ENCODE data around the gene ABTB2. TPM values are rescaled to one million over a fixed set of nuclear protein-coding genes. Genes with fewer than 3 reads are reported as not detected.

Gene ABTB2
- polyA plus RNA-seq, 1 of the 3 experiments (the other 2 are of a cell fraction): 7.8 TPM

DNA sequence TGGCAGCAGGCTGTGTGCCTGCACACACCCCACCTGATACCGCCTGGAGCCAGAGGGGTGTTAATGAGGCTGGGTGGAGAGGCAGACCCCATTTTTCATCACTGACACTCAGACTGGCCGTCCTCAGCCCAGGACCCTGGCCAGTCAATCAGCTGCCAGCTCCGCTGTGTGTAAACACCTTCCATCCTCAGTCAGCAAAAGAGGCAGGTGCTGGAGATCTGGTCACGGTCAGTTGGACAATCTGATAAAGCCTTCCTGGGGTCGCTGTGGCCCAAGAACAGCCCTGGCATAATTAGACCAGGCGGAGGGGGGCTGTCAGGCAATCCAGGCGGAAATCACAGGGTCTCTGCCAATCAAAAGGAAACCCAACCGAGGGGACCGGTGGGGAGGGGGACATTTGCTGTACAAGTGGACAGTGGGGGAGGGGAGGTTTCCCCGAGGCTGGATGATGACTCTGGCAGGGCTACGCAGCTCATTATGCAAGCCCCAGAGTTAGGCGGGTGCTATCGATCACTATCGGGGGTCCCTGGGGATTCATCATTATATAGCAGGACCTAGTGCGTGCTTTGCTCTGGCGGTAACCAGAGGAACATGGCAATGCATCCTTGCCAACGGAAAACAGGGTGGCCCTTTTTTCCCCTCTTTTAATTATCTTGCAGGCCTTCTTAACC, 72.9 kb downstream of the ABTB2 start:
- Histone ChIP-seq H3K4me2 (no peak overlapping the region), H3K27me3 (ENCODE audit: insufficient read depth) (no peaks in the 10 kb centered on the region), H4K20me1 (ENCODE audit: insufficient read depth) (no peaks in the 10 kb centered on the region), H3K9me3 (no peaks in the 10 kb centered on the region), H2AFZ (ENCODE audit: low read depth) (no peak overlapping the region), H3K4me3 (ENCODE audit: low read depth in 2 of 2, low read length in 1 of 2) (no peak overlapping the region; a peak in 1 of 4 replicates), H3K79me2 (ENCODE audit: insufficient read depth) (no peaks in the 10 kb centered on the region), H3K9ac (no peak overlapping the region), H3F3A (replicated peaks; ENCODE audit: insufficient read depth) (no peaks in the 10 kb centered on the region), H3K36me3 (replicated peaks in 1 of 2; ENCODE audit: control insufficient read depth in 1 of 2, insufficient read depth in 2 of 2, low read length in 1 of 2) (no peaks in the 10 kb centered on the region), H3K4me1 (ENCODE audit: control insufficient read depth in 1 of 2, insufficient read depth in 2 of 2, low read depth in 1 of 2, low read length in 1 of 2) (peaks cover 0 to 45% of the 10 kb centered on the region in 2 experiments; a peak in 3 of 4 replicates), H3K27ac (ENCODE audit: low read depth in 2 of 2, low read length in 1 of 2) (peak overlapping the region in 1 of 2 experiments; percentile 88; a peak in 2 of 4 replicates), H3K9me2 (no peaks in the 10 kb centered on the region)
- WGBS (ENCODE audit: low lambda C conversion rate): 81% methylated on average over 17 of the region's 17 CpGs
- ChIA-PET POLR2A (interaction anchor here (0.5 to 1.7 kb wide), 4 partner anchors 14 to 1260 kb away, joined by 3 to 6 read pairs (median 5); partner anchors contain the start of gene ABTB2), CTCF (interaction anchor here (0.8 to 5.5 kb wide), 4 partner anchors 18 to 134 kb away, joined by 3 to 38 read pairs (median 8); partner anchors contain the start of gene ABTB2)
- DNase-seq: peak; percentile 56
- TF ChIP-seq, protein P1, sequence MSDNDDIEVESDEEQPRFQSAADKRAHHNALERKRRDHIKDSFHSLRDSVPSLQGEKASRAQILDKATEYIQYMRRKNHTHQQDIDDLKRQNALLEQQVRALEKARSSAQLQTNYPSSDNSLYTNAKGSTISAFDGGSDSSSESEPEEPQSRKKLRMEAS (IDR thresholded peaks at IDR 0.05; ENCODE audit: low read depth): no peak
- no peak for TF ChIP-seq SMC3 (IDR thresholded peaks at IDR 0.05; ENCODE audit: low read depth, low read length)
- no peak for TF ChIP-seq SIN3A (IDR thresholded peaks at IDR 0.05; ENCODE audit: borderline replicate concordance, low read depth, low read length)
- TF ChIP-seq TEAD4 (IDR thresholded peaks at IDR 0.05; ENCODE audit: borderline replicate concordance, insufficient read depth): no peak
- peak; percentile 54; the same call in 1 of the 2 replicates for TF ChIP-seq FOXJ3 (CRISPR knock-in tag; IDR thresholded peaks at IDR 0.05)
- TF ChIP-seq YY1 (IDR thresholded peaks at IDR 0.05; ENCODE audit: low read depth): no peak
- peak in 1 of 2 experiments; percentile 65; a peak in 2 of 4 replicates for TF ChIP-seq EP300 (IDR thresholded peaks at IDR 0.05; ENCODE audit: borderline replicate concordance in 1 of 2, low read depth in 1 of 2, low read length in 1 of 2)
- TF ChIP-seq RFX5 (IDR thresholded peaks at IDR 0.05; ENCODE audit: low read length): no peak
- no peak for TF ChIP-seq MXI1 (IDR thresholded peaks at IDR 0.05; ENCODE audit: low read depth, low read length)
- peak; percentile 94 for TF ChIP-seq GATA2 (CRISPR knock-in tag; IDR thresholded peaks at IDR 0.05)
- no peak for TF ChIP-seq NFIC (IDR thresholded peaks at IDR 0.05; ENCODE audit: borderline replicate concordance)
- TF ChIP-seq CHD2 (IDR thresholded peaks at IDR 0.05; ENCODE audit: low read length, partially characterized antibody): peak; percentile 69
- TF ChIP-seq JUND (IDR thresholded peaks at IDR 0.05): no peak
- no peak for TF ChIP-seq EZH2phosphoT487 (IDR thresholded peaks at IDR 0.05; ENCODE audit: borderline replicate concordance, low read depth)
- TF ChIP-seq TCF12 (IDR thresholded peaks at IDR 0.05): no peak
- no peak for TF ChIP-seq MEF2A (IDR thresholded peaks at IDR 0.05; ENCODE audit: borderline replicate concordance, low read depth)
- TF ChIP-seq, protein P2, sequence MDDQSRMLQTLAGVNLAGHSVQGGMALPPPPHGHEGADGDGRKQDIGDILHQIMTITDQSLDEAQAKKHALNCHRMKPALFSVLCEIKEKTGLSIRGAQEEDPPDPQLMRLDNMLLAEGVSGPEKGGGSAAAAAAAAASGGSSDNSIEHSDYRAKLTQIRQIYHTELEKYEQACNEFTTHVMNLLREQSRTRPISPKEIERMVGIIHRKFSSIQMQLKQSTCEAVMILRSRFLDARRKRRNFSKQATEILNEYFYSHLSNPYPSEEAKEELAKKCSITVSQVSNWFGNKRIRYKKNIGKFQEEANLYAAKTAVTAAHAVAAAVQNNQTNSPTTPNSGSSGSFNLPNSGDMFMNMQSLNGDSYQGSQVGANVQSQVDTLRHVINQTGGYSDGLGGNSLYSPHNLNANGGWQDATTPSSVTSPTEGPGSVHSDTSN (IDR thresholded peaks at IDR 0.05): no peak
- TF ChIP-seq FOXM1 (IDR thresholded peaks at IDR 0.05; ENCODE audit: low read depth): no peak
- TF ChIP-seq FOSL2 (IDR thresholded peaks at IDR 0.05; ENCODE audit: borderline replicate concordance, low read depth): no peak
- no peak for TF ChIP-seq ELF1 (IDR thresholded peaks at IDR 0.05)
- TF ChIP-seq RXRA (IDR thresholded peaks at IDR 0.05; ENCODE audit: borderline replicate concordance, low read depth): no peak
- TF ChIP-seq NRF1 (IDR thresholded peaks at IDR 0.05; ENCODE audit: low read depth, low read length): no peak
- TF ChIP-seq, protein P3, sequence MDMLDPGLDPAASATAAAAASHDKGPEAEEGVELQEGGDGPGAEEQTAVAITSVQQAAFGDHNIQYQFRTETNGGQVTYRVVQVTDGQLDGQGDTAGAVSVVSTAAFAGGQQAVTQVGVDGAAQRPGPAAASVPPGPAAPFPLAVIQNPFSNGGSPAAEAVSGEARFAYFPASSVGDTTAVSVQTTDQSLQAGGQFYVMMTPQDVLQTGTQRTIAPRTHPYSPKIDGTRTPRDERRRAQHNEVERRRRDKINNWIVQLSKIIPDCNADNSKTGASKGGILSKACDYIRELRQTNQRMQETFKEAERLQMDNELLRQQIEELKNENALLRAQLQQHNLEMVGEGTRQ (IDR thresholded peaks at IDR 0.05; ENCODE audit: borderline replicate concordance, low read depth, low read length): no peak
- TF ChIP-seq, protein P4, sequence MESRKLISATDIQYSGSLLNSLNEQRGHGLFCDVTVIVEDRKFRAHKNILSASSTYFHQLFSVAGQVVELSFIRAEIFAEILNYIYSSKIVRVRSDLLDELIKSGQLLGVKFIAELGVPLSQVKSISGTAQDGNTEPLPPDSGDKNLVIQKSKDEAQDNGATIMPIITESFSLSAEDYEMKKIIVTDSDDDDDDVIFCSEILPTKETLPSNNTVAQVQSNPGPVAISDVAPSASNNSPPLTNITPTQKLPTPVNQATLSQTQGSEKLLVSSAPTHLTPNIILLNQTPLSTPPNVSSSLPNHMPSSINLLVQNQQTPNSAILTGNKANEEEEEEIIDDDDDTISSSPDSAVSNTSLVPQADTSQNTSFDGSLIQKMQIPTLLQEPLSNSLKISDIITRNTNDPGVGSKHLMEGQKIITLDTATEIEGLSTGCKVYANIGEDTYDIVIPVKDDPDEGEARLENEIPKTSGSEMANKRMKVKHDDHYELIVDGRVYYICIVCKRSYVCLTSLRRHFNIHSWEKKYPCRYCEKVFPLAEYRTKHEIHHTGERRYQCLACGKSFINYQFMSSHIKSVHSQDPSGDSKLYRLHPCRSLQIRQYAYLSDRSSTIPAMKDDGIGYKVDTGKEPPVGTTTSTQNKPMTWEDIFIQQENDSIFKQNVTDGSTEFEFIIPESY (IDR thresholded peaks at IDR 0.05; ENCODE audit: borderline replicate concordance, low read depth): no peak
- TF ChIP-seq, protein P5, sequence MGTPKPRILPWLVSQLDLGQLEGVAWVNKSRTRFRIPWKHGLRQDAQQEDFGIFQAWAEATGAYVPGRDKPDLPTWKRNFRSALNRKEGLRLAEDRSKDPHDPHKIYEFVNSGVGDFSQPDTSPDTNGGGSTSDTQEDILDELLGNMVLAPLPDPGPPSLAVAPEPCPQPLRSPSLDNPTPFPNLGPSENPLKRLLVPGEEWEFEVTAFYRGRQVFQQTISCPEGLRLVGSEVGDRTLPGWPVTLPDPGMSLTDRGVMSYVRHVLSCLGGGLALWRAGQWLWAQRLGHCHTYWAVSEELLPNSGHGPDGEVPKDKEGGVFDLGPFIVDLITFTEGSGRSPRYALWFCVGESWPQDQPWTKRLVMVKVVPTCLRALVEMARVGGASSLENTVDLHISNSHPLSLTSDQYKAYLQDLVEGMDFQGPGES (IDR thresholded peaks at IDR 0.05; ENCODE audit: low read depth, low read length): no peak
- peak; percentile 52 for TF ChIP-seq RCOR1 (IDR thresholded peaks at IDR 0.05; ENCODE audit: low read length)
- TF ChIP-seq, protein P6, sequence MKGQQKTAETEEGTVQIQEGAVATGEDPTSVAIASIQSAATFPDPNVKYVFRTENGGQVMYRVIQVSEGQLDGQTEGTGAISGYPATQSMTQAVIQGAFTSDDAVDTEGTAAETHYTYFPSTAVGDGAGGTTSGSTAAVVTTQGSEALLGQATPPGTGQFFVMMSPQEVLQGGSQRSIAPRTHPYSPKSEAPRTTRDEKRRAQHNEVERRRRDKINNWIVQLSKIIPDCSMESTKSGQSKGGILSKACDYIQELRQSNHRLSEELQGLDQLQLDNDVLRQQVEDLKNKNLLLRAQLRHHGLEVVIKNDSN (IDR thresholded peaks at IDR 0.05; ENCODE audit: borderline replicate concordance, low read depth): no peak
- TF ChIP-seq TAF1 (IDR thresholded peaks at IDR 0.05; ENCODE audit: borderline replicate concordance, low read depth, low read length): no peak

Measured in SK-N-SH (cell line).